HEK293 (cell line): ENCODE results near the gene COA5.

Experiments
- CTCF ChIA-PET: fragments of 350-600 bp; formaldehyde crosslinking; extraction: SDS; loops from one replicate; lab custom pipeline; 2021; ENCODE audit warnings: antibody characterized with exemption; lab: Yijun Ruan, JAX
- POLR2A ChIA-PET: fragments of 300-600 bp; formaldehyde crosslinking; extraction: SDS; loops from one replicate; lab custom pipeline; 2020; ENCODE audit warnings: antibody characterized with exemption, inconsistent platforms; lab: Yijun Ruan, JAX
- H3K27ac ChIP-seq: fragments of 200-500 bp; sonication (Bioruptor generic); 2 replicates; pipeline ENCODE4 v1.5.1; 2014; ENCODE audit warnings: low read depth, low read length, control low read depth, inconsistent platforms; ENCODE audit errors: extremely low read depth
- H3K36me3 ChIP-seq, 2 experiments: fragments of 200-500 bp in 1 of 2; sonication (Bioruptor generic) in 1 of 2; 1 replicate in 1 of 2; 2 replicates in 1 of 2; pipeline ENCODE4 v1.5.1; 2014 to 2017; ENCODE audit warnings: inconsistent platforms in 2 of 2, low read length in 2 of 2; ENCODE audit not compliant: control insufficient read depth in 2 of 2, insufficient read depth in 1 of 2
- H3K4me1 ChIP-seq: fragments of 200-500 bp; sonication (Bioruptor generic); 2 replicates; pipeline ENCODE4 v1.5.1; 2014; ENCODE audit warnings: mild to moderate bottlenecking, low read length, inconsistent platforms; ENCODE audit not compliant: control insufficient read depth, insufficient read depth
- H3K4me3 ChIP-seq: 2 replicates; pipeline ENCODE4 v1.5.1; 2011; ENCODE audit warnings: low read depth, mild to moderate bottlenecking, control low read depth, low read length, moderate library complexity
- H3K9me3 ChIP-seq: fragments of 200-500 bp; sonication (Bioruptor generic); 2 replicates; pipeline ENCODE4 v1.5.1; 2014; ENCODE audit warnings: low read depth, low read length, inconsistent platforms; ENCODE audit not compliant: control insufficient read depth, insufficient read depth
- BCL11A ChIP-seq: fragments of 450-650 bp; formaldehyde crosslinking; IDR thresholded peaks from 2 replicates; pipeline ENCODE4 v1.5.1; 2016; ENCODE audit warnings: low read depth, missing biosample characterization, missing genetic modification characterization
- HOXA7 ChIP-seq: sonication (generic); formaldehyde crosslinking; IDR thresholded peaks from 2 replicates; pipeline ENCODE4 v1.8.1; 2022; ENCODE audit warnings: missing genetic modification reagents, borderline replicate concordance
- MYNN ChIP-seq: fragments of 450-650 bp; formaldehyde crosslinking; IDR thresholded peaks from 2 replicates; pipeline ENCODE4 v1.5.1; 2016; ENCODE audit warnings: missing biosample characterization, missing genetic modification characterization, borderline replicate concordance
- PATZ1 ChIP-seq: fragments of 450-650 bp; formaldehyde crosslinking; IDR thresholded peaks from 2 replicates; pipeline ENCODE4 v1.5.1; 2016; ENCODE audit warnings: missing biosample characterization, missing genetic modification characterization
- PRDM1 ChIP-seq: fragments of 450-650 bp; formaldehyde crosslinking; IDR thresholded peaks from 2 replicates; pipeline ENCODE4; 2016; ENCODE audit warnings: missing biosample characterization, missing genetic modification characterization
- PRDM10 ChIP-seq: fragments of 450-650 bp; formaldehyde crosslinking; IDR thresholded peaks from 2 replicates; pipeline ENCODE4 v1.5.1; 2016; ENCODE audit warnings: missing biosample characterization, missing genetic modification characterization
- SETDB1 ChIP-seq: IDR thresholded peaks from one replicate; pipeline ENCODE4 v1.6.1; 2017; ENCODE audit warnings: mild to moderate bottlenecking, low read length, moderate library complexity, mixed read lengths; ENCODE audit not compliant: insufficient read length
- SP2 ChIP-seq: fragments of 450-650 bp; formaldehyde crosslinking; IDR thresholded peaks from 2 replicates; pipeline ENCODE4 v1.5.1; 2016; ENCODE audit warnings: missing biosample characterization, missing genetic modification characterization
- YY1 ChIP-seq: fragments of 450-650 bp; formaldehyde crosslinking; IDR thresholded peaks from 2 replicates; pipeline ENCODE4 v1.5.1; 2018; ENCODE audit warnings: missing biosample characterization, missing genetic modification characterization
- ZNF10 ChIP-seq: fragments of 450-650 bp; formaldehyde crosslinking; IDR thresholded peaks from 2 replicates; pipeline ENCODE4 v1.5.1; 2017; ENCODE audit warnings: missing biosample characterization, missing genetic modification characterization
- ZNF19 ChIP-seq: fragments of 450-650 bp; formaldehyde crosslinking; IDR thresholded peaks from 2 replicates; pipeline ENCODE4; 2016; ENCODE audit warnings: missing biosample characterization, missing genetic modification characterization, low read depth
- ZNF211 ChIP-seq: fragments of 450-650 bp; formaldehyde crosslinking; IDR thresholded peaks from 2 replicates; pipeline ENCODE4 v1.5.1; 2016; ENCODE audit warnings: low read depth, missing biosample characterization, missing genetic modification characterization
- ZNF266 ChIP-seq: fragments of 450-650 bp; formaldehyde crosslinking; IDR thresholded peaks from 2 replicates; pipeline ENCODE4 v1.5.1; 2016; ENCODE audit warnings: missing biosample characterization, missing genetic modification characterization, low read depth
- ZNF324 ChIP-seq: fragments of 450-650 bp; formaldehyde crosslinking; IDR thresholded peaks from 2 replicates; pipeline ENCODE4 v1.5.1; 2016; ENCODE audit warnings: missing biosample characterization, missing genetic modification characterization
- ZNF350 ChIP-seq: fragments of 450-650 bp; formaldehyde crosslinking; IDR thresholded peaks from 2 replicates; pipeline ENCODE4 v1.5.0; 2017; ENCODE audit warnings: missing biosample characterization, mild to moderate bottlenecking, missing genetic modification characterization
- ZNF37A ChIP-seq: fragments of 450-650 bp; IDR thresholded peaks from 2 replicates; pipeline ENCODE4 v1.5.1; 2018; ENCODE audit warnings: missing biosample characterization, missing genetic modification characterization
- ZNF426 ChIP-seq: fragments of 450-650 bp; formaldehyde crosslinking; IDR thresholded peaks from 2 replicates; pipeline ENCODE4 v1.5.1; 2017; ENCODE audit warnings: missing biosample characterization, missing genetic modification characterization, mild to moderate bottlenecking, inconsistent platforms, moderate library complexity
- ZNF48 ChIP-seq: fragments of 450-650 bp; formaldehyde crosslinking; IDR thresholded peaks from 2 replicates; pipeline ENCODE4 v1.5.1; 2016; ENCODE audit warnings: missing biosample characterization, missing genetic modification characterization
- ZNF549 ChIP-seq: fragments of 450-650 bp; IDR thresholded peaks from 2 replicates; pipeline ENCODE4 v1.5.1; 2018; ENCODE audit warnings: missing biosample characterization, missing genetic modification characterization, mild to moderate bottlenecking, inconsistent platforms, moderate library complexity
- ZNF585B ChIP-seq: fragments of 450-650 bp; formaldehyde crosslinking; IDR thresholded peaks from 2 replicates; pipeline ENCODE4 v1.5.1; 2016; ENCODE audit warnings: missing biosample characterization, missing genetic modification characterization
- ZNF629 ChIP-seq: fragments of 450-650 bp; formaldehyde crosslinking; IDR thresholded peaks from 2 replicates; pipeline ENCODE4 v1.5.1; 2017; ENCODE audit warnings: missing biosample characterization, missing genetic modification characterization
- ZNF677 ChIP-seq: fragments of 450-650 bp; IDR thresholded peaks from 2 replicates; pipeline ENCODE4 v1.5.0; 2018; ENCODE audit warnings: missing biosample characterization, mild to moderate bottlenecking, missing genetic modification characterization, moderate library complexity
- ZNF701 ChIP-seq: fragments of 450-650 bp; formaldehyde crosslinking; IDR thresholded peaks from 2 replicates; pipeline ENCODE4 v1.5.1; 2016; ENCODE audit warnings: missing biosample characterization, missing genetic modification characterization
- ZNF707 ChIP-seq: fragments of 450-650 bp; formaldehyde crosslinking; IDR thresholded peaks from 2 replicates; pipeline ENCODE4 v1.5.1; 2016; ENCODE audit warnings: missing biosample characterization, missing genetic modification characterization
- ZNF776 ChIP-seq: fragments of 450-650 bp; formaldehyde crosslinking; IDR thresholded peaks from 2 replicates; pipeline ENCODE4 v1.5.0; 2017; ENCODE audit warnings: missing biosample characterization, missing genetic modification characterization, borderline replicate concordance
- ZNF777 ChIP-seq: fragments of 450-650 bp; formaldehyde crosslinking; IDR thresholded peaks from 2 replicates; pipeline ENCODE4 v1.5.1; 2017; ENCODE audit warnings: missing biosample characterization, missing genetic modification characterization, borderline replicate concordance

Gene COA5

DNA sequence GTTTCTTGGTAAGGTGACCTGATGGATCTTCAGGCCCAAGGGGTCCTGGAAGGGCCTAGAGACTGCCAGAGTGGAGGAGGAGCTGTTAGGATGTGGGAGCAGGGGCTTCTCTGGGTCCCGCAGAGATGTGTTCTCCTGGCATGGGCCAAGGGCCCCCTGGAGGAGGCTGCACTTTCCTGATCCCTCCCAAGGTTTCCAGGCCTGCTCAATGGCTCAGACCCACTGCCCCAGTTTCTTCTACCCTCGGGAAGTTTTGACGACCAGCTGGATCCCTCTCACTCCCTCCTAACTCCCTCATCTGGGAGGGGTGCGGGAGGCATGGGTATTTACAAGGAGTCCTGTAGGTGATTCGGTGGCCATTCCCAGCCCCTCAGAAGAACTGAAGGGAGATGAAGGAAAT is 36.1 kb downstream of the COA5 start:
- Histone ChIP-seq H3K4me3 (no peak overlapping the region), H3K27ac (no peak overlapping the region), H3K36me3 (peaks cover 0 to 87% of the 10 kb centered on the region in 2 experiments; a peak in 2 of 3 replicates), H3K4me1 (no peaks in the 10 kb centered on the region), H3K9me3 (no peaks in the 10 kb centered on the region)
- POLR2A ChIA-PET, result no interaction called here
- no peak for TF ChIP-seq ZNF585B (tag by site-specific recombination)
- no peak for TF ChIP-seq PRDM1 (tag by site-specific recombination)
- no peak for TF ChIP-seq SETDB1
- TF ChIP-seq HOXA7, result no peak
- no peak for TF ChIP-seq ZNF776 (tag by site-specific recombination)
- no peak for TF ChIP-seq YY1 (tag by site-specific recombination)
- no peak for TF ChIP-seq ZNF37A (tag by site-specific recombination)
- no peak for TF ChIP-seq ZNF19 (tag by site-specific recombination)
- no peak for TF ChIP-seq ZNF707
- CTCF ChIA-PET, result interaction anchor here (0.8 kb wide), 1 partner anchor 11 kb away, joined by 3 read pairs; no protein-coding TSS in a partner anchor

- ChIA-PET POLR2A (no interaction called here), CTCF (interaction anchor here (0.6 to 0.9 kb wide), 4 partner anchors 8 to 164 kb away, joined by 3 to 4 read pairs (median 4); no protein-coding TSS in a partner anchor)
- H3K36me3 ChIP-seq, result peaks cover 0 to 87% of the 10 kb centered on the region in 2 experiments; a peak in 2 of 3 replicates
Observed at GRCh38 chr2:98571796-98572195, 36.5 kb downstream of the COA5 start.

More at GRCh38 chr2:98571796-98572195, 36.5 kb downstream of the COA5 start:
- H3K4me3 ChIP-seq, result no peak overlapping the region
- H3K9me3 ChIP-seq, result no peaks in the 10 kb centered on the region
- no peaks in the 10 kb centered on the region for H3K4me1 ChIP-seq
- no peak for TF ChIP-seq ZNF266 (tag by site-specific recombination)
- no peak for TF ChIP-seq ZNF350 (tag by site-specific recombination)
- no peak for TF ChIP-seq ZNF777 (tag by site-specific recombination)
- no peak for TF ChIP-seq ZNF10 (tag by site-specific recombination)
- TF ChIP-seq ZNF629, result no peak
- no peak for TF ChIP-seq ZNF701 (tag by site-specific recombination)
- no peak for TF ChIP-seq ZNF426 (tag by site-specific recombination)
- TF ChIP-seq PRDM10 (tag by site-specific recombination), result no peak
- no peak for TF ChIP-seq ZNF677
- no peak for TF ChIP-seq SP2
- no peak for TF ChIP-seq BCL11A
- TF ChIP-seq ZNF549 (tag by site-specific recombination), result no peak
- TF ChIP-seq PATZ1 (tag by site-specific recombination), result no peak
- no peak for TF ChIP-seq ZNF324 (tag by site-specific recombination)
- no peak for TF ChIP-seq ZNF19 (tag by site-specific recombination)
- no peak for TF ChIP-seq ZNF211 (tag by site-specific recombination)
- TF ChIP-seq ZNF48 (tag by site-specific recombination), result no peak
- TF ChIP-seq MYNN, result no peak
- H3K27ac ChIP-seq, result no peak overlapping the region
